Stimulated activated CD8-positive, alpha-beta memory T cell treated with anti-CD3 and anti-CD28 coated beads, Interleukin-12 subunit alpha, Interleukin-12 subunit beta, amount 100 ng/mL, for 4 hours (primary cell): ENCODE measurements around the gene UBAP1L.
"Not testable (repeated sequence)": the region's sequence is repeated elsewhere in the genome, so short reads cannot be mapped to it uniquely, and the experiment has no call there.

Experiments
- DNase-seq: peaks from one replicate; pipeline ENCODE4 v3.0.0-alpha.2; 2020; ENCODE audit warnings: low read depth

The UBAP1L gene

GRCh38 chr15:65062726-65063125 lies 52.3 kb downstream of the UBAP1L start:
- no peak for DNase-seq

GRCh38 chr15:65062061-65062460 lies 52.9 kb downstream of the UBAP1L start:
- no peak for DNase-seq

- DNase-seq, result no peak
Measured at GRCh38 chr15:65060641-65061397, 54.2 kb downstream of the UBAP1L start.

DNA sequence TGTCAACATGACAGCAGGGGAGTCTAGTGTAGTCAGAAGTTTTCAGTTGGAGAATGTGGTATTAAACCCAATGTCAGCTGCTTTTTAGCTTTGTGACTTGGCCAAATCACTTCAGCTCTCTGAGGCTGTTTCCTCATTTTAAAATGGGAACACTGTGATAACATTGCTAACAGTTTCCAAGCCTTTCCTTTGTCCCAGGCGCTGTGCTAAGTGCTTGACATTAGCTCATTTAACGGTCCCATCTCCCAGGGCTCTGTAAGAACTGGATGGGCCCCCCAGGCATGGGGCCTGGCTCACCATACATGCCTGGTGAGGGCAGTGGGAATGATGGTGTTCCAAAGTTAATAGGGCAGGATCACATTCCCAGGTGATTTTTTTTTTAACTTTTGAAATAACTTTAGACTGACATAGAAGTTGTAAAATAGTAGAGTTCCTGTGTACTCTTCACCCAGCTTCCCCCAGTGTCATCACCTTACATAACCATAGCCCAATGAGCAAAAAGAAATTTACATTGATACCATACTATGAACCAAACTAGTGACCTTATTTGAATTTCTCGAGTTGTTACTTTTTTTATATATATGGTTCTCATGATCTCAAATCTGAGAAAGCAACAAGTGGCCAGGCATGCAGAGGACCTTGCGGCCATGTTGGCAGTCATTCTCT lies 54.9 kb downstream of the UBAP1L start:
- DNase-seq, result no peak

GRCh38 chr15:65059369-65059750 lies 55.6 kb downstream of the UBAP1L start:
- no peak for DNase-seq

DNA sequence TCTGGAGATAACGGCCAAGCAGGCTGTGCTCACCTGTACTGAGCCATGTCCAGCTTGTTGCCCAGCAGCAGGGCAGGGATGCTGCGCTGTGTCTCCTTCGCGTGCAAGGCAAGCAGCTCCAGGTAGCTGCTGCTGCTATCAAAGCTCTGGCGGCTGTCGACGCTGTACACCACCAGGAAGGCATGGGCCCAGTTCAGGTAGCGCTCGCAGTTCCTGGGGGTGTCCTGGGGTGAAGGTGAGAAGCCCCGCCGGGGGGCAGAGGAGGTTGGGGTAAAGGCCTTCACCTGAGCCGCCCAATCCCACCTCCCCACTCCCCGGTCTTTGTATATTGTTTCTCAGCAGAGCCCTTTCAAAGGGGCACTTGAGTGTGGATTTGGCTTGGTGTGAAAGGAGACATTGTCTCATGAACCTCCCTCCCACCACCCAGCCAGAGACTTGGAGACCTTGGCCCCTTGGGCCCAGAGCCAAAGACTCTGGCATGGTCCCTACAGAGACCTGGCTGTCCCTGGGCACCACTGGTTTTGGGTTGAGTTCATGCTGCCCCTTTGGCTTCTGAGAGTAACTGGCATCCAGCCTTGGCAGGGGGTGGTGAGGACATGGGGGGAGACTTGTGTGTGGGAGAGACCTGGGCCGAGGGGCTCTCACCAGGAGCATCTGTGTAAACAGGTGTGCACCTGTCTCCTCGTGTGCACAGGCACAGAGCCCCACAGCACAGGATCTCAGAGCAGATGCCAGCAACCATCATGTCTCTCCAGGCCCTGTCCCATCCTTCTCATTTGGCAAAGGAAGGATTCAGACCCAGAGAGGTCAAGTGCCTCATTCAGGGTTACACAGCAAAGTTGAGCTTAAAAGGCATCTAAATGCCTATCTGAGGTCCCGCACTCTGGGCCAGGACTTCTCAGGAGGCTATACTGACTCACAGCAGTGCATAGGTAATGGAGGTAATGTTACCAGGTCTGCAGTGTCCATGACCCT lies 56.3 kb downstream of the UBAP1L start:
- DNase-seq, result no peak

GRCh38 chr15:65057549-65057940 lies 57.5 kb downstream of the UBAP1L start:
- DNase-seq, result no peak

DNA sequence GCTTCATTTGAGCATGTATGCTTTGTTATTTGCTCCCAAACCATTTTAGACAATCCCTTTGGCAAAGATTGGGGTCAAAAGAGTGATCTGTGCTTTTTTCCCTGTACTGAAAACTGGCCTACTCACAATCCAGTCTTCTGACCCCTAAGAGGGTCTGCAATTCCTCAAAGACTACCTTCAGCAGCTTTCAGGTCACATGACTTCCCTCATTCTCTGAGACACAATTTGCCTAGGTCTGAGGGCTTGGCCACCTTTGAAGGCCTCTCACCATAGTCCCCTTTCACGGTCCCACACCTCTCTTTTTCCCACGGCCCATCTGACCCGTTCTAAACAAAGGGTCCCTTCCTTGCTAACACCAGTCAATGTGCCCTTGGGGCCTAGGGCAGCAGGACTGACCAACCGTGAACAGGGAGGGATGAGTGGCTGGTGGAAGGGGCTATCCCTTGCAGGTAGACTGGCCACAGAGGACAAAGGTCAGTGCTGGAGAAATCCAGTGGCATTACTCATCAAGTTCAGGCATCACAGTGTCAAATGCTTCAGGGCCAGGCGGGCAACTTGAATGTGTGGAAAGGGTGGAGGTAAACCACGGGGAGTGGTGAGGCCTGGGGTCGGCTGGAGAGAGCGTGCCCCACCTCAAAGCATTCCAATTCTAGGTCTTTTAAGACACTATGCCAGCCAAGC lies 58.0 kb downstream of the UBAP1L start:
- no peak for DNase-seq

DNA sequence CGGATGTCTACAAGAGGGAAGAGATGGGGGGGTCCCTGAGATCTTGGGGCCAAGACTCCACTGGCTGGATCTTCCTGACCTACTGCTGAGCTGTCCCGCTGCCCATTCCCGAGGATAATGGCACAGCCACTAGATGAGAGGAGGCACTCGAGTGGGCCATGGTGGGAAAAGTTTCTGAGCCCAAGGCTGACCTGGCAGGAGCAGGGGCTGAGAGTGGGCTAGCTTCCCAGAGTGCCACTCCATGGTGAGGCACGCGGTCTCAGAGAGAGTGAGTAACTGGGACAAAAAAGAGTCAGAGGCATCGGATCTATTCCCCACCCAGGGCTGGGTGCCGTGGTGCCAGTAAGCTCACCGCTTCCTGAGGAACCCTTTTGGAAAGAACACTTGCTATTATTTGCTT lies 58.9 kb downstream of the UBAP1L start:
- no peak for DNase-seq

- DNase-seq, result no peak
Measured at GRCh38 chr15:65055201-65055870, 59.7 kb downstream of the UBAP1L start.

GRCh38 chr15:65054333-65055200 lies 60.4 kb downstream of the UBAP1L start:
- DNase-seq, result no peak

DNA sequence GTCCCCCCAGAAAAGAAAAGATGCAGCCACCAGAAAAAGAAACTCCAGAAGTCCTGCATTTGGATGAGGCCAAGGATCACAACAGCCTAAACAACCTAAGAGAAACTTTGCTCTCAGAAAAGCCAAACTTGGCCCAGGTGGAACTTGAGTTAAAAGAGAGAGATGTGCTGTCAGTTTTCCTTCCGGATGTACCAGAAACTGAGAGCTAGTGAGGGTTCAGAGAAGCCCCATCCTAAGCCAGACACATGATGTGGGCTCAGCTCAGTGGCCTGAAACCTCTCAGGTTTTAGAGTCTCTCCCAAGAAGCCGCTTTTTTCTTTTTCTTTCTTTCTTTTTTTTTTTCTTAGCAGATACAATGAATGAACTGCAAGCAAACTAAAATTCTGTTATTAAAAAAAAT lies 62.0 kb downstream of the UBAP1L start:
- no peak for DNase-seq

DNA sequence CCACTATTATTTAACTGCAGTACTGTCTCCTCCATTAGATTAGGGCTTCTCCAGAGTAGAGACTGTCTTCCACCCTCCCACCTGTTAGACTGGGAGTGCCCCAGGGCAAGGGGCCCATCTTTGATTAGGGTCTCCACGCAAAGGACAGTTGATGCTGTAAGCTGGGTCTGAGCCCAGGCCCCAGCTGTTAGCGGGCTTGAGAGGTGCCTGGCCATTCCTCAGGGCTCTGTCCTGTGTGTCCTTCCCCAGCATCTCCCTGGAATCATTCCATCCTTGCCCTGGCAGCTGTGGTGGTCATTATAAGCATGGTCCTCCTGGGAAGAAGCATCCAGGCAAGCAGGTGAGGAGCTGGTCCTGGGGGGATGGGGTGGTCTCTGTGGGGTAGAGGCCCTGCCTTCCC lies 63.7 kb downstream of the UBAP1L start:
- DNase-seq, result no peak

GRCh38 chr15:65050270-65050669 lies 64.7 kb downstream of the UBAP1L start:
- DNase-seq, result no peak

DNA sequence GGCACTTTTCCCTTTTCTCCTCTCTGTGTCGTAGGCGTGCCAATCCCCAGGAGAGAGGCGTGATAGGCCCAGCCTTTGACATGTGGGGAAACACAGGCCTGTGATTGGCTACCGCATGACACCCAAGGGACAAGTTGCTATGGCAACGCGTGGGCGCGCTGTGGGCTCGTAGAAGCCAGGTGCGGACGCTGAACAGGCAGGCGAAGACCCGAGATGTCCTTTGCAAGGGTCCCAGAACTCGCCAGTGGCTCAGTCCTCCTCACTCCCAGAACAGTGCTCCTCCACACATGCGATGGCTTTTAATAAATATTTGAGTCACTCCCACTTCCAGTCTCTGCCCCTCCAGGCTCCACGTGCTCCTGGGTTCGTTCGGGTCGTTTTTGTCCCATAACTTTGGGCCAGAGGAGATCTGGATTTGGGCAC lies 65.6 kb downstream of the UBAP1L start:
- peak; percentile 73 for DNase-seq

GRCh38 chr15:65048241-65048640 lies 66.8 kb downstream of the UBAP1L start:
- no peak for DNase-seq

- no peak for DNase-seq
Measured at GRCh38 chr15:65044724-65045481, 70.1 kb downstream of the UBAP1L start, which contains the start of gene SLC51B. TSS of gene SLC51B (plus strand) at chr15:65045387. CDS start at chr15:65050005, 4,618 bp downstream.

- not testable (repeated sequence) for DNase-seq
Measured at GRCh38 chr15:65044218-65044617, 70.8 kb downstream of the UBAP1L start.

DNA sequence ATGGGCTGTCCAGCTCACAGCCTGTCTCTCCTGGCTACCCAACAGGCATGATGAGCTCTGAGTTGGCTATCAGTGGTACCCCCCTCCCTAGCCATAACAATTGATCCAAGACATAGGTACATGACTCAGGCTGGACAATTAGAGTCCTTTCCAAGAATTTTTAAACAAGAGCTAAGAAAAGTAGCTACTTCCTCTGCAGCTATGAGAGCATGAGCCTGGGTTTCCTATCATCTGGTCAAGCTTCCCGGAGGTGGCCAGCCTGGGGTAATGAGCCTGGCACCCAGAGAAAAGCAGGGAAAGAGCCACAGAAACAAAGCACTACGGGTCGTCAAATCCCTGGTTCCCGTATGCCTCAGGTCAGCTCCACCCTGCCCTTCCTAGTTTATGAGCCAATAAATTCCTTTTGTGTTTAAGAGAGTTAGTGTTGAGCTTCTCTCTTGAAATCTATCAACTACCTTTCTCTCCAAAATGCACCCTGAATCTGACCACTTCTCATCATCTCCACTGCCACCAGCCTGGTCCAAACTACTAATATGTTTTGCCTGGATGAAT lies 72.1 kb downstream of the UBAP1L start:
- no peak for DNase-seq
